WTC11 (cell line): ENCODE data around the gene MEGF8. TPM values are rescaled to one million over a fixed set of nuclear protein-coding genes. Genes with fewer than 3 reads are reported as not detected.
A peak's percentile ranks its signal among the peaks of the same experiment; 100 is the strongest.

Experiments used
- ATAC-seq: fragments of 200-7000 bp; cut with Tn5 transposase; 2 replicates; pipeline ENCODE4 v1.10.0; 2021; ENCODE audit warnings: mild to moderate bottlenecking, moderate library complexity
- CTCF ChIA-PET: fragments of 300-600 bp; sonication (Branson Sonifier 250); formaldehyde crosslinking; loops from one replicate; lab custom pipeline; 2021; ENCODE audit warnings: antibody characterized with exemption; lab: Charles Lee
- POLR2A ChIA-PET: fragments of 350-600 bp; sonication (Branson Sonifier 250); formaldehyde crosslinking; loops from one replicate; lab custom pipeline; 2021; ENCODE audit warnings: antibody characterized with exemption; lab: Charles Lee
- DNase-seq: peaks from one replicate; pipeline ENCODE4 v3.0.0; 2021; ENCODE audit warnings: low spot score
- H3K27ac Mint-ChIP-seq: 2 replicates; pipeline ENCODE4 v1.8.0; 2021; ENCODE audit warnings: mixed read lengths
- H3K27me3 Mint-ChIP-seq: 2 replicates; pipeline ENCODE4 v1.8.0; 2021; ENCODE audit warnings: low read depth, mild to moderate bottlenecking, moderate library complexity, mixed read lengths
- H3K36me3 Mint-ChIP-seq: 2 replicates; pipeline ENCODE4 v1.8.0; 2021; ENCODE audit warnings: mixed read lengths
- H3K4me1 Mint-ChIP-seq: 2 replicates; pipeline ENCODE4 v1.8.0; 2022; ENCODE audit warnings: mixed read lengths
- H3K4me3 Mint-ChIP-seq: 2 replicates; pipeline ENCODE4 v1.8.0; 2021; ENCODE audit warnings: mild to moderate bottlenecking, moderate library complexity, mixed read lengths
- H3K9me3 Mint-ChIP-seq: 2 replicates; pipeline ENCODE4 v1.8.0; 2021; ENCODE audit warnings: mixed read lengths
- CBFB ChIP-seq: sonication (generic); formaldehyde crosslinking; IDR thresholded peaks from 2 replicates; pipeline ENCODE4 v1.8.1; 2022; ENCODE audit warnings: mild to moderate bottlenecking, low read depth, missing genetic modification reagents
- ELF4 ChIP-seq: sonication (generic); formaldehyde crosslinking; IDR thresholded peaks from 2 replicates; pipeline ENCODE4 v1.8.1; 2022; ENCODE audit warnings: low read depth, mild to moderate bottlenecking, moderate library complexity, missing genetic modification reagents
- ETV6 ChIP-seq: sonication (generic); formaldehyde crosslinking; IDR thresholded peaks from 2 replicates; pipeline ENCODE4 v1.8.1; 2022; ENCODE audit warnings: mild to moderate bottlenecking, missing genetic modification reagents
- FOXP1 ChIP-seq: sonication (generic); formaldehyde crosslinking; IDR thresholded peaks from 2 replicates; pipeline ENCODE4 v1.8.0; 2022; ENCODE audit warnings: missing genetic modification reagents, mild to moderate bottlenecking, moderate library complexity, borderline replicate concordance
- HMGXB4 ChIP-seq: sonication (generic); formaldehyde crosslinking; IDR thresholded peaks from 2 replicates; pipeline ENCODE4 v1.8.1; 2023; ENCODE audit warnings: mild to moderate bottlenecking, moderate library complexity, missing genetic modification reagents
- MAX ChIP-seq: sonication (generic); formaldehyde crosslinking; IDR thresholded peaks from 2 replicates; pipeline ENCODE4 v1.8.0; 2022; ENCODE audit warnings: mild to moderate bottlenecking, missing genetic modification reagents
- MXD4 ChIP-seq: fragments of 250-450 bp; sonication (Bioruptor Pico); IDR thresholded peaks from 2 replicates; pipeline ENCODE4 v1.8.0; 2021; ENCODE audit warnings: mild to moderate bottlenecking, moderate library complexity, borderline replicate concordance
- NFE2L1 ChIP-seq: sonication (generic); formaldehyde crosslinking; IDR thresholded peaks from 2 replicates; pipeline ENCODE4 v1.8.1; 2023; ENCODE audit warnings: missing genetic modification reagents
- OVOL2 ChIP-seq: fragments of 250-450 bp; sonication (Bioruptor Pico); IDR thresholded peaks from 2 replicates; pipeline ENCODE4 v1.9.0; 2021; ENCODE audit warnings: mild to moderate bottlenecking, borderline replicate concordance
- SMAD3 ChIP-seq: sonication (generic); formaldehyde crosslinking; IDR thresholded peaks from 2 replicates; pipeline ENCODE4 v1.8.0; 2022; ENCODE audit warnings: missing genetic modification reagents, mild to moderate bottlenecking, borderline replicate concordance
- SP1 ChIP-seq: sonication (generic); formaldehyde crosslinking; conservative IDR thresholded peaks from 2 replicates; pipeline ENCODE4 v1.8.1; 2022; ENCODE audit warnings: missing genetic modification reagents
- TEAD1 ChIP-seq: sonication (generic); formaldehyde crosslinking; IDR thresholded peaks from 2 replicates; pipeline ENCODE4 v1.8.0; 2022; ENCODE audit warnings: mild to moderate bottlenecking, missing genetic modification reagents
- TP53 ChIP-seq: sonication (generic); formaldehyde crosslinking; IDR thresholded peaks from 2 replicates; pipeline ENCODE4 v1.8.1; 2023; ENCODE audit warnings: mild to moderate bottlenecking, missing genetic modification reagents
- ZNF121 ChIP-seq: sonication (generic); formaldehyde crosslinking; IDR thresholded peaks from 2 replicates; pipeline ENCODE4 v1.8.0; 2023; ENCODE audit warnings: missing genetic modification reagents
- ZNF219 ChIP-seq: sonication (generic); formaldehyde crosslinking; IDR thresholded peaks from 2 replicates; pipeline ENCODE4 v1.8.0; 2023; ENCODE audit warnings: missing genetic modification reagents, mild to moderate bottlenecking, borderline replicate concordance
- ZNF232 ChIP-seq: sonication (generic); formaldehyde crosslinking; IDR thresholded peaks from 2 replicates; pipeline ENCODE4 v1.8.0; 2022; ENCODE audit warnings: mild to moderate bottlenecking, missing genetic modification reagents
- ZNF263 ChIP-seq: sonication (generic); formaldehyde crosslinking; IDR thresholded peaks from 2 replicates; pipeline ENCODE4 v1.8.1; 2022; ENCODE audit warnings: low read depth, mild to moderate bottlenecking, moderate library complexity, missing genetic modification reagents
- total RNA-seq: library from RNA; stranded (reverse); gene quantifications from 3 replicates; pipeline ENCODE4 v1.2.3, GENCODE V29; 2021
- TF ChIP-seq, protein P1 (sequence below): sonication (generic); formaldehyde crosslinking; IDR thresholded peaks from 2 replicates; pipeline ENCODE4 v1.8.0; 2023; ENCODE audit warnings: missing genetic modification reagents, mild to moderate bottlenecking, borderline replicate concordance
- TF ChIP-seq, protein P2 (sequence below): sonication (generic); formaldehyde crosslinking; IDR thresholded peaks from 2 replicates; pipeline ENCODE4 v1.8.1; 2022; ENCODE audit warnings: mild to moderate bottlenecking, moderate library complexity, missing genetic modification reagents

The MEGF8 gene
- total RNA-seq, 1 experiment from 2014 or later = 42.1 TPM

DNA sequence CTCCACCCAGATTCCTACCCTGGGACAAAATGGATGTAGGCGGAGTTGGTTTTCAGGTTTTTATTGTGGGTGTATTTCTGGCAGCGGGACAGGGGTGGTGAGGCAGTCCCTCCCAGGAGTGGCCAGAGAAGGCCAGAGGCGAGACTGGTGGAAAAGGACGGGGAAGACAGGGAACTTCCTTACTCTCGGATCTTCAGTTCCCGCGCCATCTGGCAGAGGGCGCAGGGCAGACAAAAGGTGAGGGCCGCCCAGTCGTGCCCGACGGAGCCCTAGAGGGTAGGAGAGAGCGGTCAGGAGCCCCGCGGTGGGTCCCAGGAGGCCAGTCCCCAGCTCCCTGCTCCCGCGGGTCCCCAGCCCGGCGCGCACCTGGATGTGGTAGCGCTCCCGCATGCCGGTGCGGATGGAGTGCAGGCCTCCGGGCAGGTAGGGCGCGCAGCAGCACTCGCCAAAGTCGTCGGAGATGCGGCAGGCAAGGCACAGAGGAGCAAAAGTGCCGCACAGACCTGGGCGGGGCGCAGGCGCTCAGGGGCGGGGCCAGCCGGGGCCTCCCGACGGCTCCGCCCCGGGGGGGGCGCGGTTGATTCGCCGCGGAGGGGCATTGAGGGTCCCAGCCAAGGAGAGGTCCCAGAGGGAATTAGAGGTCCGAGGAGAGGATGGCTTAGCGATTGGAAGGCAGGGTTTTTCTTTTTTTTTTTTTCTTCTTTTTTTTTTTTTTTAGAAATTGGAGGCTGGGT lies 61.7 kb downstream of the MEGF8 start:
- ATAC-seq (peak; percentile 93), DNase-seq (peak; percentile 89)
- peaks cover 18% of the 10 kb centered on the region for H3K4me1 Mint-ChIP-seq
- H3K27me3 Mint-ChIP-seq = peaks cover 50% of the 10 kb centered on the region
- ChIA-PET CTCF (interaction anchor here (0.7 to 2.8 kb wide), 7 partner anchors 9 to 108 kb away, joined by 3 to 20 read pairs (median 6); no protein-coding TSS in a partner anchor), POLR2A (interaction anchor here (0.6 to 0.7 kb wide), 2 partner anchors 34 to 1017 kb away, joined by 3 read pairs; no protein-coding TSS in a partner anchor)
- H3K9me3 Mint-ChIP-seq = no peaks in the 10 kb centered on the region
- peak overlapping the region; percentile 83 for H3K27ac Mint-ChIP-seq
- H3K36me3 Mint-ChIP-seq = no peaks in the 10 kb centered on the region
- peak overlapping the region; percentile 75 for H3K4me3 Mint-ChIP-seq
- no peak for TF ChIP-seq ZNF219 (CRISPR knock-in tag)
- 0 out of 2 replicates have a peak, but pooled peaks have one; percentile 21 for TF ChIP-seq ETV6 (CRISPR knock-in tag)
- peak; percentile 75; the same call in 1 of the 2 replicates for TF ChIP-seq SP1 (CRISPR knock-in tag)
- 0 out of 2 replicates have a peak, but pooled peaks have one; percentile 59 for TF ChIP-seq CBFB (CRISPR knock-in tag)
- no peak for TF ChIP-seq ELF4 (CRISPR knock-in tag)
- TF ChIP-seq FOXP1 (CRISPR knock-in tag) = peak; percentile 61; the same call in 1 of the 2 replicates
- TF ChIP-seq, protein P1, sequence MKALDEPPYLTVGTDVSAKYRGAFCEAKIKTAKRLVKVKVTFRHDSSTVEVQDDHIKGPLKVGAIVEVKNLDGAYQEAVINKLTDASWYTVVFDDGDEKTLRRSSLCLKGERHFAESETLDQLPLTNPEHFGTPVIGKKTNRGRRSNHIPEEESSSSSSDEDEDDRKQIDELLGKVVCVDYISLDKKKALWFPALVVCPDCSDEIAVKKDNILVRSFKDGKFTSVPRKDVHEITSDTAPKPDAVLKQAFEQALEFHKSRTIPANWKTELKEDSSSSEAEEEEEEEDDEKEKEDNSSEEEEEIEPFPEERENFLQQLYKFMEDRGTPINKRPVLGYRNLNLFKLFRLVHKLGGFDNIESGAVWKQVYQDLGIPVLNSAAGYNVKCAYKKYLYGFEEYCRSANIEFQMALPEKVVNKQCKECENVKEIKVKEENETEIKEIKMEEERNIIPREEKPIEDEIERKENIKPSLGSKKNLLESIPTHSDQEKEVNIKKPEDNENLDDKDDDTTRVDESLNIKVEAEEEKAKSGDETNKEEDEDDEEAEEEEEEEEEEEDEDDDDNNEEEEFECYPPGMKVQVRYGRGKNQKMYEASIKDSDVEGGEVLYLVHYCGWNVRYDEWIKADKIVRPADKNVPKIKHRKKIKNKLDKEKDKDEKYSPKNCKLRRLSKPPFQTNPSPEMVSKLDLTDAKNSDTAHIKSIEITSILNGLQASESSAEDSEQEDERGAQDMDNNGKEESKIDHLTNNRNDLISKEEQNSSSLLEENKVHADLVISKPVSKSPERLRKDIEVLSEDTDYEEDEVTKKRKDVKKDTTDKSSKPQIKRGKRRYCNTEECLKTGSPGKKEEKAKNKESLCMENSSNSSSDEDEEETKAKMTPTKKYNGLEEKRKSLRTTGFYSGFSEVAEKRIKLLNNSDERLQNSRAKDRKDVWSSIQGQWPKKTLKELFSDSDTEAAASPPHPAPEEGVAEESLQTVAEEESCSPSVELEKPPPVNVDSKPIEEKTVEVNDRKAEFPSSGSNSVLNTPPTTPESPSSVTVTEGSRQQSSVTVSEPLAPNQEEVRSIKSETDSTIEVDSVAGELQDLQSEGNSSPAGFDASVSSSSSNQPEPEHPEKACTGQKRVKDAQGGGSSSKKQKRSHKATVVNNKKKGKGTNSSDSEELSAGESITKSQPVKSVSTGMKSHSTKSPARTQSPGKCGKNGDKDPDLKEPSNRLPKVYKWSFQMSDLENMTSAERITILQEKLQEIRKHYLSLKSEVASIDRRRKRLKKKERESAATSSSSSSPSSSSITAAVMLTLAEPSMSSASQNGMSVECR = peak; percentile 70; the same call in 1 of the 2 replicates
- TF ChIP-seq, protein P2, sequence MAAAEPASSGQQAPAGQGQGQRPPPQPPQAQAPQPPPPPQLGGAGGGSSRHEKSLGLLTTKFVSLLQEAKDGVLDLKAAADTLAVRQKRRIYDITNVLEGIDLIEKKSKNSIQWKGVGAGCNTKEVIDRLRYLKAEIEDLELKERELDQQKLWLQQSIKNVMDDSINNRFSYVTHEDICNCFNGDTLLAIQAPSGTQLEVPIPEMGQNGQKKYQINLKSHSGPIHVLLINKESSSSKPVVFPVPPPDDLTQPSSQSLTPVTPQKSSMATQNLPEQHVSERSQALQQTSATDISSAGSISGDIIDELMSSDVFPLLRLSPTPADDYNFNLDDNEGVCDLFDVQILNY (CRISPR knock-in tag) = peak; percentile 66
- TF ChIP-seq ZNF263 (CRISPR knock-in tag) = no peak
- TF ChIP-seq TP53 (CRISPR knock-in tag) = peak; percentile 76; the same call in 1 of the 2 replicates
- peak; percentile 83 for TF ChIP-seq HMGXB4 (CRISPR knock-in tag)
- TF ChIP-seq MAX (CRISPR knock-in tag) = peak; percentile 48
- TF ChIP-seq NFE2L1 (CRISPR knock-in tag) = no peak
- TF ChIP-seq ZNF121 = no peak
- TF ChIP-seq OVOL2 (CRISPR knock-in tag) = no peak
- TF ChIP-seq SMAD3 (CRISPR knock-in tag) = 0 out of 2 replicates have a peak, but pooled peaks have one; percentile 28
- TF ChIP-seq TEAD1 = peak; percentile 83
- peak; percentile 84; the same call in 1 of the 2 replicates for TF ChIP-seq ZNF232
- no peak for TF ChIP-seq MXD4 (CRISPR knock-in tag)
- TF ChIP-seq, all 79 proteins: peak for 12
